ENCODE results near the gene SLC35A4. TPM values are rescaled to one million over a fixed set of nuclear protein-coding genes. Genes with fewer than 3 reads are reported as not detected.
A peak's percentile ranks its signal among the peaks of the same experiment; 100 is the strongest.

SLC35A4 gene
- total and polyA plus RNA-seq, 4 donors, result 17.5 to 37.0 (median 26.6) TPM

DNA sequence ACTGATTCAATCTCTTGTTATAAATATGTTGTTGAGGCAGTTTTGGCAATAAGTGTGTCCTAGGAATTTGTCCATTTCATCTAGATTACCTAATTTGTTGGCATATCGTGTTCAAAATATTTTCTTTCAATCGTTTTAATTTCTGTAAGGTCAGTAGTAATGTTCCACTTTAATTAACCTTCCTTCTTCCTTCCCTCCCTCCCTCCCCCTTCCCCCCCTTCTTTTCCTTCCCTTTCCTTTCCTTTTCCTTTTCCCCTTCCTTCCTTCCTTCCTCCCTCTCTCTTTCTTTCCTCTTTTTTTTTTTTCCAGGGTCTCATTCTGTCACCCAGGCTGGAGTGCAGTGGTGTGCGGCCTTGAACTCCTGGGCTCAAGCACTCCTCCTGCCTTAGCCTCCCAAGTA lies 41.3 kb downstream of the SLC35A4 start:
- no peak for TF ChIP-seq JUND (IDR thresholded peaks at IDR 0.05)
- TF ChIP-seq TAF1 (conservative IDR thresholded peaks at IDR 0.05), result no peak
- no peak for TF ChIP-seq HNF4G (IDR thresholded peaks at IDR 0.05)
- TF ChIP-seq NR2F2 (IDR thresholded peaks at IDR 0.05), result no peak
- TF ChIP-seq EGR1 (IDR thresholded peaks at IDR 0.05; ENCODE audit: low read depth in 2 of 2), result no peak
- no peak for TF ChIP-seq RAD21 (IDR thresholded peaks at IDR 0.05)
- TF ChIP-seq SP1 (IDR thresholded peaks at IDR 0.05), result no peak
- TF ChIP-seq RXRA (IDR thresholded peaks at IDR 0.05), result no peak
- TF ChIP-seq, protein P1, sequence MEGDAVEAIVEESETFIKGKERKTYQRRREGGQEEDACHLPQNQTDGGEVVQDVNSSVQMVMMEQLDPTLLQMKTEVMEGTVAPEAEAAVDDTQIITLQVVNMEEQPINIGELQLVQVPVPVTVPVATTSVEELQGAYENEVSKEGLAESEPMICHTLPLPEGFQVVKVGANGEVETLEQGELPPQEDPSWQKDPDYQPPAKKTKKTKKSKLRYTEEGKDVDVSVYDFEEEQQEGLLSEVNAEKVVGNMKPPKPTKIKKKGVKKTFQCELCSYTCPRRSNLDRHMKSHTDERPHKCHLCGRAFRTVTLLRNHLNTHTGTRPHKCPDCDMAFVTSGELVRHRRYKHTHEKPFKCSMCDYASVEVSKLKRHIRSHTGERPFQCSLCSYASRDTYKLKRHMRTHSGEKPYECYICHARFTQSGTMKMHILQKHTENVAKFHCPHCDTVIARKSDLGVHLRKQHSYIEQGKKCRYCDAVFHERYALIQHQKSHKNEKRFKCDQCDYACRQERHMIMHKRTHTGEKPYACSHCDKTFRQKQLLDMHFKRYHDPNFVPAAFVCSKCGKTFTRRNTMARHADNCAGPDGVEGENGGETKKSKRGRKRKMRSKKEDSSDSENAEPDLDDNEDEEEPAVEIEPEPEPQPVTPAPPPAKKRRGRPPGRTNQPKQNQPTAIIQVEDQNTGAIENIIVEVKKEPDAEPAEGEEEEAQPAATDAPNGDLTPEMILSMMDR (IDR thresholded peaks at IDR 0.05; ENCODE audit: low read depth, low read length, missing input control), result no peak
- no peak for TF ChIP-seq HNF4A (conservative IDR thresholded peaks at IDR 0.05)
- no peak for TF ChIP-seq YY1 (IDR thresholded peaks at IDR 0.05)
- no peak for TF ChIP-seq FOXA2 (IDR thresholded peaks at IDR 0.05)
- TF ChIP-seq, protein P2, sequence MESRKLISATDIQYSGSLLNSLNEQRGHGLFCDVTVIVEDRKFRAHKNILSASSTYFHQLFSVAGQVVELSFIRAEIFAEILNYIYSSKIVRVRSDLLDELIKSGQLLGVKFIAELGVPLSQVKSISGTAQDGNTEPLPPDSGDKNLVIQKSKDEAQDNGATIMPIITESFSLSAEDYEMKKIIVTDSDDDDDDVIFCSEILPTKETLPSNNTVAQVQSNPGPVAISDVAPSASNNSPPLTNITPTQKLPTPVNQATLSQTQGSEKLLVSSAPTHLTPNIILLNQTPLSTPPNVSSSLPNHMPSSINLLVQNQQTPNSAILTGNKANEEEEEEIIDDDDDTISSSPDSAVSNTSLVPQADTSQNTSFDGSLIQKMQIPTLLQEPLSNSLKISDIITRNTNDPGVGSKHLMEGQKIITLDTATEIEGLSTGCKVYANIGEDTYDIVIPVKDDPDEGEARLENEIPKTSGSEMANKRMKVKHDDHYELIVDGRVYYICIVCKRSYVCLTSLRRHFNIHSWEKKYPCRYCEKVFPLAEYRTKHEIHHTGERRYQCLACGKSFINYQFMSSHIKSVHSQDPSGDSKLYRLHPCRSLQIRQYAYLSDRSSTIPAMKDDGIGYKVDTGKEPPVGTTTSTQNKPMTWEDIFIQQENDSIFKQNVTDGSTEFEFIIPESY (IDR thresholded peaks at IDR 0.05), result no peak
- TF ChIP-seq, protein P3, sequence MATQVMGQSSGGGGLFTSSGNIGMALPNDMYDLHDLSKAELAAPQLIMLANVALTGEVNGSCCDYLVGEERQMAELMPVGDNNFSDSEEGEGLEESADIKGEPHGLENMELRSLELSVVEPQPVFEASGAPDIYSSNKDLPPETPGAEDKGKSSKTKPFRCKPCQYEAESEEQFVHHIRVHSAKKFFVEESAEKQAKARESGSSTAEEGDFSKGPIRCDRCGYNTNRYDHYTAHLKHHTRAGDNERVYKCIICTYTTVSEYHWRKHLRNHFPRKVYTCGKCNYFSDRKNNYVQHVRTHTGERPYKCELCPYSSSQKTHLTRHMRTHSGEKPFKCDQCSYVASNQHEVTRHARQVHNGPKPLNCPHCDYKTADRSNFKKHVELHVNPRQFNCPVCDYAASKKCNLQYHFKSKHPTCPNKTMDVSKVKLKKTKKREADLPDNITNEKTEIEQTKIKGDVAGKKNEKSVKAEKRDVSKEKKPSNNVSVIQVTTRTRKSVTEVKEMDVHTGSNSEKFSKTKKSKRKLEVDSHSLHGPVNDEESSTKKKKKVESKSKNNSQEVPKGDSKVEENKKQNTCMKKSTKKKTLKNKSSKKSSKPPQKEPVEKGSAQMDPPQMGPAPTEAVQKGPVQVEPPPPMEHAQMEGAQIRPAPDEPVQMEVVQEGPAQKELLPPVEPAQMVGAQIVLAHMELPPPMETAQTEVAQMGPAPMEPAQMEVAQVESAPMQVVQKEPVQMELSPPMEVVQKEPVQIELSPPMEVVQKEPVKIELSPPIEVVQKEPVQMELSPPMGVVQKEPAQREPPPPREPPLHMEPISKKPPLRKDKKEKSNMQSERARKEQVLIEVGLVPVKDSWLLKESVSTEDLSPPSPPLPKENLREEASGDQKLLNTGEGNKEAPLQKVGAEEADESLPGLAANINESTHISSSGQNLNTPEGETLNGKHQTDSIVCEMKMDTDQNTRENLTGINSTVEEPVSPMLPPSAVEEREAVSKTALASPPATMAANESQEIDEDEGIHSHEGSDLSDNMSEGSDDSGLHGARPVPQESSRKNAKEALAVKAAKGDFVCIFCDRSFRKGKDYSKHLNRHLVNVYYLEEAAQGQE (IDR thresholded peaks at IDR 0.05), result no peak
- TF ChIP-seq, protein P4, sequence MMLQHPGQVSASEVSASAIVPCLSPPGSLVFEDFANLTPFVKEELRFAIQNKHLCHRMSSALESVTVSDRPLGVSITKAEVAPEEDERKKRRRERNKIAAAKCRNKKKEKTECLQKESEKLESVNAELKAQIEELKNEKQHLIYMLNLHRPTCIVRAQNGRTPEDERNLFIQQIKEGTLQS (IDR thresholded peaks at IDR 0.05), result no peak
- TF ChIP-seq GABPA (IDR thresholded peaks at IDR 0.05 in 1 of 2, conservative IDR thresholded peaks at IDR 0.05 in 1 of 2), result no peak
- TF ChIP-seq, protein P5, sequence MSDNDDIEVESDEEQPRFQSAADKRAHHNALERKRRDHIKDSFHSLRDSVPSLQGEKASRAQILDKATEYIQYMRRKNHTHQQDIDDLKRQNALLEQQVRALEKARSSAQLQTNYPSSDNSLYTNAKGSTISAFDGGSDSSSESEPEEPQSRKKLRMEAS (IDR thresholded peaks at IDR 0.05), result no peak
- TF ChIP-seq FOXA1 (IDR thresholded peaks at IDR 0.05), result no peak
- H3K27ac ChIP-seq (ENCODE audit: low read depth in 1 of 2, low read length in 2 of 2), result peak overlapping the region; percentile 62 to 85
- whole genome bisulfite sequencing, result 51% methylated on average over 3 of the region's 3 CpGs

More for the DNA sequence above, 41.3 kb downstream of the SLC35A4 start:
- Histone ChIP-seq H3K27me3 (ENCODE audit: control insufficient read depth in 4 of 4, insufficient read depth in 4 of 4, low read length in 3 of 4) (no peaks in the 10 kb centered on the region), H3K9ac (ENCODE audit: low read depth in 1 of 2, low read length in 2 of 2) (no peak overlapping the region), H3K4me3 (ENCODE audit: low read depth in 1 of 3, low read length in 3 of 3) (no peak overlapping the region), H3K36me3 (ENCODE audit: control insufficient read depth in 4 of 4, insufficient read depth in 3 of 4, low read depth in 1 of 4, low read length in 3 of 4) (no peaks in the 10 kb centered on the region), H3K4me1 (ENCODE audit: control insufficient read depth in 4 of 4, insufficient read depth in 4 of 4, low read length in 3 of 4) (peaks cover 0 to 16% (median 6%) of the 10 kb centered on the region in 4 donors), H3K9me3 (ENCODE audit: control insufficient read depth in 4 of 4, low read length in 3 of 4) (no peaks in the 10 kb centered on the region)
- DNase-seq (ENCODE audit: low spot score), result no peak
